ENCODE results near the gene FKBP4.

DNA sequence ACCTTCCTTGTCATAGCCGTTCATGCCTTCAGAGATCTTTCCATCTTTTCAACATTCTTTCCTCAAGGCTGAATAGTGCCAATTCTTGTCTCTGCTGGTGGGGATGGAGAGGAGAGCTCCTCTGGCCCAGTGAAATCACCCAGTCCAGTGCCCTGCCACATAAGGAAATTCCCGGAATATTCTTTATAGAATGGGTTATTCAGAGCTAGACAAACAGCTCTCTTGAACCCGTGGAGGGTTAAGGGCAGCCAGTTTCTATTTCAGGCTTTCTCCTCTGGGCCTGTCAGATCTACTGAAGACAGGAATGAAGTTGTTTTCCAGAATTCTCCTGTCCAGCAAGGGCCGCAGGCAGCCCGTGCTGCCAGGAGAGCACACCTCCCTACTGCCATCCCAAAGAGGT, 48.2 kb downstream of the FKBP4 start:
- TF ChIP-seq CTCF (IDR thresholded peaks at IDR 0.05): no peak
- no peak for TF ChIP-seq POLR2AphosphoS5 (IDR thresholded peaks at IDR 0.05)
- TF ChIP-seq POLR2A (IDR thresholded peaks at IDR 0.05): no peak

All from gastroesophageal sphincter (tissue), 3 donors.